ENCODE measurements around the gene PHF2.

The PHF2 gene

GRCh38 chr9:93601063-93601462 is 24.7 kb downstream of the PHF2 start:
- DNase-seq (ENCODE audit: low read depth): no peak

- DNase-seq (ENCODE audit: low read depth): no peak
Observed at GRCh38 chr9:93601666-93602065, 25.3 kb downstream of the PHF2 start.

GRCh38 chr9:93603011-93603410 is 26.6 kb downstream of the PHF2 start:
- DNase-seq (ENCODE audit: low read depth): no peak

GRCh38 chr9:93603906-93604326 is 27.5 kb downstream of the PHF2 start:
- no peak for DNase-seq (ENCODE audit: low read depth)

- DNase-seq (ENCODE audit: low read depth): no peak
Observed at GRCh38 chr9:93606187-93606586, 29.8 kb downstream of the PHF2 start.

GRCh38 chr9:93610206-93610605 is 33.8 kb downstream of the PHF2 start:
- DNase-seq (ENCODE audit: low read depth): no peak

GRCh38 chr9:93612052-93612795 is 35.8 kb downstream of the PHF2 start:
- DNase-seq (ENCODE audit: low read depth): no peak

- DNase-seq (ENCODE audit: low read depth): no peak
Observed at GRCh38 chr9:93612796-93613154, 36.4 kb downstream of the PHF2 start.

GRCh38 chr9:93613174-93613573 is 36.8 kb downstream of the PHF2 start:
- no peak for DNase-seq (ENCODE audit: low read depth)

- DNase-seq (ENCODE audit: low read depth): no peak
Observed at GRCh38 chr9:93613791-93614190, 37.4 kb downstream of the PHF2 start.

GRCh38 chr9:93614830-93615468 is 38.6 kb downstream of the PHF2 start:
- DNase-seq (ENCODE audit: low read depth): no peak

- DNase-seq (ENCODE audit: low read depth): no peak
Observed at GRCh38 chr9:93616044-93616443, 39.7 kb downstream of the PHF2 start.

GRCh38 chr9:93617273-93617672 is 40.9 kb downstream of the PHF2 start:
- no peak for DNase-seq (ENCODE audit: low read depth)

- no peak for DNase-seq (ENCODE audit: low read depth)
Observed at GRCh38 chr9:93619272-93619775, 42.9 kb downstream of the PHF2 start.

- DNase-seq (ENCODE audit: low read depth): no peak
Observed at GRCh38 chr9:93620041-93620506, 43.7 kb downstream of the PHF2 start.

GRCh38 chr9:93620881-93621820 is 44.8 kb downstream of the PHF2 start:
- no peak for DNase-seq (ENCODE audit: low read depth)

GRCh38 chr9:93621922-93622321 is 45.5 kb downstream of the PHF2 start:
- no peak for DNase-seq (ENCODE audit: low read depth)

- no peak for DNase-seq (ENCODE audit: low read depth)
Observed at GRCh38 chr9:93622691-93623090, 46.3 kb downstream of the PHF2 start.

GRCh38 chr9:93623753-93624152 is 47.4 kb downstream of the PHF2 start:
- DNase-seq (ENCODE audit: low read depth): no peak

GRCh38 chr9:93624431-93624834 is 48.0 kb downstream of the PHF2 start:
- no peak for DNase-seq (ENCODE audit: low read depth)

- no peak for DNase-seq (ENCODE audit: low read depth)
Observed at GRCh38 chr9:93624977-93625376, 48.6 kb downstream of the PHF2 start.

GRCh38 chr9:93629920-93630319 is 53.5 kb downstream of the PHF2 start:
- DNase-seq (ENCODE audit: low read depth): no peak
